ENCODE measurements around the gene SRPRB. TPM values are rescaled to one million over a fixed set of nuclear protein-coding genes. Genes with fewer than 3 reads are reported as not detected.

SRPRB gene
- total RNA-seq, 1 donor from 2014 or later = 64.7 TPM

GRCh38 chr3:133840767-133841166, 35.2 kb downstream of the SRPRB start:
- DNase-seq (ENCODE audit: low read depth) = no peak

GRCh38 chr3:133841196-133841595, 35.6 kb downstream of the SRPRB start:
- no peak for DNase-seq (ENCODE audit: low read depth)

- DNase-seq (ENCODE audit: low read depth) = no peak
These were observed 36.5 kb downstream of the SRPRB start for GRCh38 chr3:133842158-133842557.

- peak; percentile 19 for DNase-seq (ENCODE audit: low read depth)
These were observed 38.0 kb downstream of the SRPRB start for GRCh38 chr3:133843634-133844033.

- no peak for DNase-seq (ENCODE audit: low read depth)
These were observed 39.5 kb downstream of the SRPRB start for GRCh38 chr3:133845127-133845526.

- DNase-seq (ENCODE audit: low read depth) = no peak
These were observed 43.7 kb downstream of the SRPRB start for GRCh38 chr3:133849346-133849745.

- no peak for DNase-seq (ENCODE audit: low read depth)
These were observed 44.4 kb downstream of the SRPRB start for GRCh38 chr3:133850034-133850433.

GRCh38 chr3:133851266-133851906, 45.8 kb downstream of the SRPRB start:
- DNase-seq (ENCODE audit: low read depth) = no peak

- DNase-seq (ENCODE audit: low read depth) = no peak
These were observed 46.3 kb downstream of the SRPRB start for GRCh38 chr3:133851931-133852330.

GRCh38 chr3:133853063-133853924, 47.7 kb downstream of the SRPRB start:
- DNase-seq (ENCODE audit: low read depth) = no peak

GRCh38 chr3:133853925-133854227, 48.3 kb downstream of the SRPRB start:
- DNase-seq (ENCODE audit: low read depth) = no peak

GRCh38 chr3:133854264-133855001, 48.8 kb downstream of the SRPRB start:
- no peak for DNase-seq (ENCODE audit: low read depth)

- DNase-seq (ENCODE audit: low read depth) = no peak
These were observed 49.4 kb downstream of the SRPRB start for GRCh38 chr3:133855002-133855370.

GRCh38 chr3:133855772-133856171, 50.2 kb downstream of the SRPRB start:
- DNase-seq (ENCODE audit: low read depth) = no peak

- no peak for DNase-seq (ENCODE audit: low read depth)
These were observed 50.7 kb downstream of the SRPRB start for GRCh38 chr3:133856316-133856715.

- no peak for DNase-seq (ENCODE audit: low read depth)
These were observed 52.2 kb downstream of the SRPRB start for GRCh38 chr3:133857767-133858166.

- no peak for DNase-seq (ENCODE audit: low read depth)
These were observed 54.0 kb downstream of the SRPRB start for GRCh38 chr3:133859381-133860234.

GRCh38 chr3:133860519-133860918, 54.9 kb downstream of the SRPRB start:
- DNase-seq (ENCODE audit: low read depth) = no peak

GRCh38 chr3:133862161-133862560, 56.5 kb downstream of the SRPRB start:
- no peak for DNase-seq (ENCODE audit: low read depth)

GRCh38 chr3:133863911-133864310, 58.3 kb downstream of the SRPRB start:
- no peak for DNase-seq (ENCODE audit: low read depth)

GRCh38 chr3:133864616-133865015, 59.0 kb downstream of the SRPRB start:
- no peak for DNase-seq (ENCODE audit: low read depth)
